Measurements from ENCODE around the gene HSF4. TPM values are rescaled to one million over a fixed set of nuclear protein-coding genes. Genes with fewer than 3 reads are reported as not detected.
A peak's percentile ranks its signal among the peaks of the same experiment; 100 is the strongest.

HSF4 gene
- total and polyA plus RNA-seq, 4 donors = 5.1 to 62.5 (median 21.0) TPM

GRCh38 chr16:67161595-67162058, 2.9 kb upstream of the HSF4 start:
- Histone ChIP-seq H3K4me1 (ENCODE audit: control insufficient read depth in 5 of 5, insufficient read depth in 5 of 5, low read length in 5 of 5) (peaks cover 0 to 42% (median 12%) of the 10 kb centered on the region in 5 donors), H3K9me3 (ENCODE audit: control insufficient read depth in 4 of 4, insufficient read depth in 3 of 4, low read length in 3 of 4) (peaks cover 0 to 2% (median 0%) of the 10 kb centered on the region in 4 donors), H3K27me3 (ENCODE audit: control insufficient read depth in 3 of 3, insufficient read depth in 3 of 3, low read length in 2 of 3) (peaks cover 0 to 78% (median 67%) of the 10 kb centered on the region in 3 donors), H3K9ac (ENCODE audit: insufficient read depth in 1 of 2, low read length in 2 of 2) (no peak overlapping the region), H3K27ac (ENCODE audit: low read depth in 1 of 2, low read length in 1 of 2) (no peak overlapping the region), H3K4me3 (peak overlapping the region; percentile 14), H3K36me3 (ENCODE audit: control insufficient read depth in 4 of 4, insufficient read depth in 4 of 4, low read length in 4 of 4) (peaks cover 0 to 5% (median 0%) of the 10 kb centered on the region in 4 donors)
- TF ChIP-seq, protein P1, sequence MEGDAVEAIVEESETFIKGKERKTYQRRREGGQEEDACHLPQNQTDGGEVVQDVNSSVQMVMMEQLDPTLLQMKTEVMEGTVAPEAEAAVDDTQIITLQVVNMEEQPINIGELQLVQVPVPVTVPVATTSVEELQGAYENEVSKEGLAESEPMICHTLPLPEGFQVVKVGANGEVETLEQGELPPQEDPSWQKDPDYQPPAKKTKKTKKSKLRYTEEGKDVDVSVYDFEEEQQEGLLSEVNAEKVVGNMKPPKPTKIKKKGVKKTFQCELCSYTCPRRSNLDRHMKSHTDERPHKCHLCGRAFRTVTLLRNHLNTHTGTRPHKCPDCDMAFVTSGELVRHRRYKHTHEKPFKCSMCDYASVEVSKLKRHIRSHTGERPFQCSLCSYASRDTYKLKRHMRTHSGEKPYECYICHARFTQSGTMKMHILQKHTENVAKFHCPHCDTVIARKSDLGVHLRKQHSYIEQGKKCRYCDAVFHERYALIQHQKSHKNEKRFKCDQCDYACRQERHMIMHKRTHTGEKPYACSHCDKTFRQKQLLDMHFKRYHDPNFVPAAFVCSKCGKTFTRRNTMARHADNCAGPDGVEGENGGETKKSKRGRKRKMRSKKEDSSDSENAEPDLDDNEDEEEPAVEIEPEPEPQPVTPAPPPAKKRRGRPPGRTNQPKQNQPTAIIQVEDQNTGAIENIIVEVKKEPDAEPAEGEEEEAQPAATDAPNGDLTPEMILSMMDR (IDR thresholded peaks at IDR 0.05; ENCODE audit: control extremely low read depth, extremely low read depth) = no peak
- DNase-seq = no peak
- ATAC-seq (ENCODE audit: insufficient read depth, low FRiP score) = no peak
- WGBS, 2 donors = 52 to 55% methylated on average over 25 of the region's 25 CpGs

DNA sequence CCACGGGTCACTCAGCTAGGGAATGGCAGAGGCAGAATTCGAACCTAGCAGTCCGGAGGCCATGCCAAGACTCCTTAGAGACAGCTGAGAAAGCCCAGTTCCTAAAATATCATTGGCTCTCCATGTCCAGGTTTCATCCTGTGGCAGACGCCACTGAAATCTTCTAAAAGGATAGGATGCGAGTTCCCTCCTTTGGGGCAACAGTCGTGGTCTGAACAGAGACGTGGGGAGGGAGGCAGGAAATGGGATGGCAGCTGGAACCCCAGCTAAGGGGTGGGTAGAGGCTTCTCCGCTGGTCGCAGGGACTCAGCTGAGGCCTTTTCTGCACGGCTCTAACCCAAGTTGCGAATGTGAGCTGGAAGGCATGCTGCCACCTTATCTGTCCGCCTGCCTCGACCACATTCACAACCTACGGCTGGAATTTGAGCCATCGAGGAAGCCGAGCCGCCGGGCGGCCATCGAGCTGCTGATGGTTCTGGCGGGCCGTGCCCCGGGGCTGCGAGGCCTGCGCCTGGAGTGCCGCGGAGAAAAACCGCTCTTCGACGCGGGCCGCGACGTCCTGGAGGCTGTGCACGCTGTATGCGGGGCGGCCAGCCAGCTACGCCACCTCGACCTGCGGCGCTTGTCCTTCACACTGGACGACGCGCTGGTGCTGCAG, 1.9 kb upstream of the HSF4 start:
- TF ChIP-seq, protein P1 (IDR thresholded peaks at IDR 0.05; ENCODE audit: control extremely low read depth, extremely low read depth) = no peak
- Histone ChIP-seq H3K4me3 (no peak overlapping the region), H3K4me1 (ENCODE audit: control insufficient read depth in 5 of 5, insufficient read depth in 5 of 5, low read length in 5 of 5) (peaks cover 0 to 42% (median 12%) of the 10 kb centered on the region in 5 donors), H3K27ac (ENCODE audit: low read depth in 1 of 2, low read length in 1 of 2) (no peak overlapping the region), H3K36me3 (ENCODE audit: control insufficient read depth in 4 of 4, insufficient read depth in 4 of 4, low read length in 4 of 4) (peaks cover 0 to 5% (median 0%) of the 10 kb centered on the region in 4 donors), H3K27me3 (ENCODE audit: control insufficient read depth in 3 of 3, insufficient read depth in 3 of 3, low read length in 2 of 3) (peaks cover 0 to 78% (median 67%) of the 10 kb centered on the region in 3 donors), H3K9me3 (ENCODE audit: control insufficient read depth in 4 of 4, insufficient read depth in 3 of 4, low read length in 3 of 4) (peaks cover 0 to 2% (median 0%) of the 10 kb centered on the region in 4 donors), H3K9ac (ENCODE audit: insufficient read depth in 1 of 2, low read length in 2 of 2) (no peak overlapping the region)
- ATAC-seq (ENCODE audit: insufficient read depth, low FRiP score) (no peak), DNase-seq (no peak)
- 11 to 31% methylated on average over 44 of the region's 44 CpGs for WGBS, 2 donors

DNA sequence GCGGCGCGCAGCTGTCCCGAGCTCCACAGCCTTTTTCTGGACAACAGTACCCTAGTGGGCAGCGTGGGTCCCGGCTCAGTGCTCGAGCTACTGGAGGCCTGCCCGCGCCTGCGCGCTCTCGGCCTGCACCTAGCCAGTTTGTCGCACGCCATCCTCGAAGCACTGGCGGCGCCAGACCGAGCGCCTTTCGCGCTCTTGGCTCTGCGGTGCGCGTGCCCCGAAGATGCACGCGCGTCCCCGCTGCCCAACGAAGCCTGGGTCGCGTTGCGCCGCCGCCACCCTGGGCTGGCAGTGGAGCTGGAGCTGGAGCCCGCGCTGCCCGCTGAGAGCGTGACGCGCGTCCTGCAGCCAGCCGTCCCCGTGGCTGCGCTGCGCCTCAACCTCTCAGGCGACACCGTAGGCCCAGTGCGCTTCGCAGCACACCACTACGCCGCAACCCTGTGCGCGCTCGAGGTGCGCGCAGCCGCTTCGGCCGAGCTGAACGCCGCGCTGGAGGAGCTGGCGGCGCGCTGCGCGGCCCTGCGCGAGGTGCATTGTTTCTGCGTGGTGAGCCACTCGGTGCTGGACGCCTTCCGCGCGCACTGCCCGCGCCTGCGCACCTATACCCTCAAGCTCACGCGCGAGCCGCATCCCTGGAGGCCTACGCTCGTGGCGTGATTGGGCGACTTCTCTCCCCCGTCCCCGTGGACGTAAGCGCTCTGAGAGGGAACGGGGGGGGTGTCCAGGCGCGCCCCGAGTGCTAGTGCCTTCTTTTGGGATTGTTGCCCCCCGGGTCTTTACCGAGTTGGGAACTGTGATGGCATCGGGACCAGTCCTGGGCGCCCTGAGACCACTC, 1.2 kb upstream of the HSF4 start:
- Histone ChIP-seq H3K9me3 (ENCODE audit: control insufficient read depth in 4 of 4, insufficient read depth in 3 of 4, low read length in 3 of 4) (peaks cover 0 to 2% (median 0%) of the 10 kb centered on the region in 4 donors), H3K9ac (ENCODE audit: insufficient read depth in 1 of 2, low read length in 2 of 2) (no peak overlapping the region), H3K27me3 (ENCODE audit: control insufficient read depth in 3 of 3, insufficient read depth in 3 of 3, low read length in 2 of 3) (peaks cover 0 to 81% (median 68%) of the 10 kb centered on the region in 3 donors), H3K4me1 (ENCODE audit: control insufficient read depth in 5 of 5, insufficient read depth in 5 of 5, low read length in 5 of 5) (peaks cover 0 to 42% (median 12%) of the 10 kb centered on the region in 5 donors), H3K27ac (ENCODE audit: low read depth in 1 of 2, low read length in 1 of 2) (no peak overlapping the region), H3K36me3 (ENCODE audit: control insufficient read depth in 4 of 4, insufficient read depth in 4 of 4, low read length in 4 of 4) (peaks cover 0 to 5% (median 0%) of the 10 kb centered on the region in 4 donors), H3K4me3 (no peak overlapping the region)
- DNase-seq (peak in 2 of 3 donors; percentile 45 to 50), ATAC-seq (ENCODE audit: insufficient read depth, low FRiP score) (no peak)
- TF ChIP-seq, protein P1 (IDR thresholded peaks at IDR 0.05; ENCODE audit: control extremely low read depth, extremely low read depth) = no peak
- WGBS, 2 donors = 1 to 14% methylated on average over 90 to 99 of the region's 99 CpGs

Data from lung (tissue), 12 donors.